Measurements from ENCODE around the gene GRAMD2B. TPM values are rescaled to one million over a fixed set of nuclear protein-coding genes. Genes with fewer than 3 reads are reported as not detected.
"Not testable (repeated sequence)": the region's sequence is repeated elsewhere in the genome, so short reads cannot be mapped to it uniquely, and the experiment has no call there.

The GRAMD2B gene
- total RNA-seq, 1 donor: 23.5 TPM

GRCh38 chr5:126438267-126438666 lies 15.1 kb downstream of the GRAMD2B start:
- no peak for TF ChIP-seq CTCF (IDR thresholded peaks at IDR 0.05; ENCODE audit: insufficient read depth, low read length)
- no peak overlapping the region for H3K4me3 ChIP-seq (ENCODE audit: low read depth, low read length)

GRCh38 chr5:126438868-126439267 lies 15.7 kb downstream of the GRAMD2B start:
- no peak for TF ChIP-seq CTCF (IDR thresholded peaks at IDR 0.05; ENCODE audit: insufficient read depth, low read length)
- no peak overlapping the region for H3K4me3 ChIP-seq (ENCODE audit: low read depth, low read length)
- no peak for DNase-seq (ENCODE audit: low read depth)

More at GRCh38 chr5:126438267-126438666, 15.1 kb downstream of the GRAMD2B start:
- DNase-seq (ENCODE audit: low read depth): no peak

GRCh38 chr5:126439724-126440123 lies 16.5 kb downstream of the GRAMD2B start:
- not testable (repeated sequence) for DNase-seq (ENCODE audit: low read depth)

GRCh38 chr5:126441230-126441629 lies 18.0 kb downstream of the GRAMD2B start:
- no peak for TF ChIP-seq CTCF (IDR thresholded peaks at IDR 0.05; ENCODE audit: insufficient read depth, low read length)
- no peak for DNase-seq (ENCODE audit: low read depth)
- H3K4me3 ChIP-seq (ENCODE audit: low read depth, low read length): no peak overlapping the region

More at GRCh38 chr5:126439724-126440123, 16.5 kb downstream of the GRAMD2B start:
- H3K4me3 ChIP-seq (ENCODE audit: low read depth, low read length): not testable (repeated sequence)

- no peak for DNase-seq (ENCODE audit: low read depth)
- TF ChIP-seq CTCF (IDR thresholded peaks at IDR 0.05; ENCODE audit: insufficient read depth, low read length): no peak
- no peak overlapping the region for H3K4me3 ChIP-seq (ENCODE audit: low read depth, low read length)
These were observed 20.2 kb downstream of the GRAMD2B start for GRCh38 chr5:126443374-126443851.

GRCh38 chr5:126444137-126444536 lies 20.9 kb downstream of the GRAMD2B start:
- TF ChIP-seq CTCF (IDR thresholded peaks at IDR 0.05; ENCODE audit: insufficient read depth, low read length): no peak
- H3K4me3 ChIP-seq (ENCODE audit: low read depth, low read length): no peak overlapping the region
- no peak for DNase-seq (ENCODE audit: low read depth)

- DNase-seq (ENCODE audit: low read depth): no peak
- TF ChIP-seq CTCF (IDR thresholded peaks at IDR 0.05; ENCODE audit: insufficient read depth, low read length): no peak
These were observed 22.4 kb downstream of the GRAMD2B start for GRCh38 chr5:126445502-126446174.

More at GRCh38 chr5:126445502-126446174, 22.4 kb downstream of the GRAMD2B start:
- H3K4me3 ChIP-seq (ENCODE audit: low read depth, low read length): no peak overlapping the region

Data from fibroblast of the aortic adventitia (primary cell).